Bronchial epithelial cell (primary cell): ENCODE results near the gene TADA2B. TPM values are rescaled to one million over a fixed set of nuclear protein-coding genes. Genes with fewer than 3 reads are reported as not detected.

Experiments
- DNase-seq: peaks from one replicate; pipeline ENCODE4 v3.0.0-alpha.2; 2010; ENCODE audit warnings: low read depth
- FAIRE-seq: peaks from 2 replicates; lab custom pipeline; 2011; peaks lifted over from hg19 to GRCh38; lab: Jason Lieb, UNC
- H3K27me3 ChIP-seq: 2 replicates; pipeline ENCODE4 v1.5.1; 2011; ENCODE audit warnings: low read length; ENCODE audit not compliant: control insufficient read depth, insufficient read depth
- H3K36me3 ChIP-seq: 2 replicates; pipeline ENCODE4 v1.5.1; 2011; ENCODE audit warnings: low read length; ENCODE audit not compliant: control insufficient read depth, insufficient read depth
- H3K4me3 ChIP-seq: 2 replicates; pipeline ENCODE4 v1.5.1; 2011; ENCODE audit warnings: mild to moderate bottlenecking, low read depth, low read length, control low read depth
- CTCF ChIP-seq: IDR thresholded peaks from 2 replicates; pipeline ENCODE4 v1.5.1; 2011; ENCODE audit warnings: mild to moderate bottlenecking, moderate library complexity, low read length, control low read depth, inconsistent platforms; ENCODE audit not compliant: insufficient read depth, severe bottlenecking
- total RNA-seq: library from RNA; depleted of rRNA; stranded (reverse); fragments of >200 nt; gene quantifications from 2 replicates; pipeline ENCODE4 v1.2.1, GENCODE V29; 2014

The TADA2B gene
- total RNA-seq, 1 donor from 2014 or later: 12.1 TPM

GRCh38 chr4:7063362-7063761 is 20.2 kb downstream of the TADA2B start:
- no peak for FAIRE-seq
- no peak overlapping the region for H3K4me3 ChIP-seq
- H3K36me3 ChIP-seq: peaks cover 30% of the 10 kb centered on the region
- no peaks in the 10 kb centered on the region for H3K27me3 ChIP-seq
- TF ChIP-seq CTCF: no peak
- DNase-seq: no peak

- DNase-seq (no peak), FAIRE-seq (no peak)
- Histone ChIP-seq H3K27me3 (no peaks in the 10 kb centered on the region), H3K4me3 (no peak overlapping the region), H3K36me3 (peaks cover 26% of the 10 kb centered on the region)
- TF ChIP-seq CTCF: no peak
Measured at GRCh38 chr4:7066006-7066405, 22.8 kb downstream of the TADA2B start.

GRCh38 chr4:7066493-7066892 is 23.3 kb downstream of the TADA2B start:
- Histone ChIP-seq H3K36me3 (peaks cover 26% of the 10 kb centered on the region), H3K27me3 (no peaks in the 10 kb centered on the region), H3K4me3 (peak overlapping the region; percentile 95)
- DNase-seq: no peak
- no peak for FAIRE-seq
- no peak for TF ChIP-seq CTCF

DNA sequence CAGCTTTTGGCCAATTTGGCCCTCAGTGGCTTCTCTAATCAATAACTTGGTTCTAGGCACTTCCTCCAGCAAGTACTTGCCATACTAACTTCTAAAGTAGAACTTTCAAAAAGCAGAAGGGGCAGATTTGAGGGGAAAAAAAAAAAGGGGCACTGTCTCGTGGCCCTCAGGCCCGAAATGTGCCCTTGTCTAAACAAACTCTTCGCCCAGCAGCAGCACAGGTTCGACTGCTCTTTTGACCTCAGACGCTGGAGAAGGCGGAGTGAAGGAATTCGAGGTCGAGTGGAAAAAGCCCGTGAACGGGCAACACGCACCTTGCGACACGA is 23.9 kb downstream of the TADA2B start:
- H3K36me3 ChIP-seq: peaks cover 23% of the 10 kb centered on the region
- FAIRE-seq (no peak), DNase-seq (no peak)
- no peaks in the 10 kb centered on the region for H3K27me3 ChIP-seq
- H3K4me3 ChIP-seq: peak overlapping the region; percentile 95
- no peak for TF ChIP-seq CTCF

GRCh38 chr4:7067452-7068278 is 24.5 kb downstream of the TADA2B start, which contains the start of gene GRPEL1:
Gene GRPEL1 (minus strand): TSS chr4:7068064. CDS start chr4:7068032, 32 bp downstream.
- DNase-seq (peak; percentile 99), FAIRE-seq (no peak)
- TF ChIP-seq CTCF: no peak
- Histone ChIP-seq H3K4me3 (peak within 1 kb of the TSS; percentile 95), H3K36me3 (peaks cover 23% of the 10 kb centered on the region), H3K27me3 (no peaks in the 10 kb centered on the region)
